KBM-7 (cell line): Measurements from ENCODE around the gene PLCH2.
"Not testable (repeated sequence)": the region's sequence is repeated elsewhere in the genome, so short reads cannot be mapped to it uniquely, and the experiment has no call there.

Experiments
- DNase-seq: peaks from one replicate; pipeline ENCODE4 v3.0.0-alpha.2; 2015
- in situ Hi-C: fragments of 300-500 bp; cut with MboI; formaldehyde crosslinking; loops from 2 replicates; pipeline ENCODE4 v1.14.3; 2020; ENCODE audit warnings: low sequenced_read_pairs, low pct_unique_long_range_greater_than_20kb, mixed read lengths

PLCH2 gene

GRCh38 chr1:2438641-2439040 is 37.4 kb upstream of the PLCH2 start:
- in situ Hi-C loops: no loop called here
- DNase-seq: no peak

DNA sequence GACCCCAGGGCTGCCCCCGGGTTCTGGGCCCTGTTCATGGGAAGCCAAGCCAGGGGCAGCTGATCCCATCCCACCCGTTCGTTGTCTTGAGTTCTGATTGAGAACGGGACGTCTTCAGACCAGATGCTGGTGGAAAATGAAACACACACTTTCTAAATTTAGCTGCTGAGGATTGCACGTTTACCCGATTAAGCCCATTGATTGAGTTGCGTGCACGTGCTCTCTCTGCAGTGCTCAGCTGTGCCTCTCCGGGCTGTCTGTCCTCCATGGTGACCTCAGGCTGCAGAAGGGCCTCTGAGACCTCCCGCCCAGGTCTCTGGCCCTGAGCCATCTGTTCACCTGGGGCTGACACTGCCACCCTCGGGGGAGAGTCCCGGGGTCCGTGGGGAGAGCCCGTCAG is 36.7 kb upstream of the PLCH2 start:
- in situ Hi-C loops: no loop called here
- no peak for DNase-seq

DNA sequence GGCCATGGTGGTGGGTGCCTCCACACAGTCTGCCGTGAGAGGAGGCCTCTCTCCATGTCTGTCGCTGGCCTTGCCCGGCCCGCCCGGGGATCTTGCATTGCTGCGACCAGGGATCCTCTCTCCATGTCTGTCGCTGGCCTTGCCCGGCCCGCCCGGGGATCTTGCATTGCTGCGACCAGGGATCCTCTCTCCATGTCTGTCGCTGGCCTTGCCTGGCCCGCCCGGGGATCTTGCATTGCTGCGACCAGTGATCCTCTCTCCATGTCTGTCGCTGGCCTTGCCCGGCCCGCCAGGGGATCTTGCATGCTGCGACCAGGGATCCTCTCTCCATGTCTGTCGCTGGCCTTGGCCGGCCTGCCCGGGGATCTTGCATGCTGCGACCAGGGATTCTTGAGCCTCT is 35.7 kb upstream of the PLCH2 start:
- in situ Hi-C loops: not testable (repeated sequence)

DNA sequence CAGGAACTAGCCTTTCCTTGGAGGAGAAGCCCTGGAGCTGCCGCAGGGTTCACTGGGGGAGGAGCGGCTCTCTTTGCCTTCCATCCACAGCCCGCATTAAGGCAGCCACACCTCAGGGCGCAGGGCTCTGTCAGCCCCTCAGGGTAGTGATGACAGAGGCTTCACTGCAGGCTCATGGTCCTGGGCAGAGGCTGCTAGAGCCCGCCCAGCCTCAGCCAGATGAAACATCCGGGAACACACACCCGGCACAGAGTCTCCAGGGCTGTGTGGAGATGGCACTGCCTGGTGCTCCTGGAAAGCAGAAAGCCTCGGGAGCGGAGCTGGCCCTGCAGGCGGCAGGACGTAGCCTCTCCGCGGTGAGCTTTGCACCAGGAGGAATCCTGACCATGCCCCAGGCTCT is 34.3 kb upstream of the PLCH2 start:
- no peak for DNase-seq
- in situ Hi-C loops: no loop called here

More for the DNA sequence above, 35.7 kb upstream of the PLCH2 start:
- not testable (repeated sequence) for DNase-seq

- in situ Hi-C loops: no loop called here
- DNase-seq: no peak
These were observed 33.4 kb upstream of the PLCH2 start for GRCh38 chr1:2442661-2443060.

- in situ Hi-C loops: no loop called here
- DNase-seq: no peak
These were observed 32.6 kb upstream of the PLCH2 start for GRCh38 chr1:2443277-2444137.

DNA sequence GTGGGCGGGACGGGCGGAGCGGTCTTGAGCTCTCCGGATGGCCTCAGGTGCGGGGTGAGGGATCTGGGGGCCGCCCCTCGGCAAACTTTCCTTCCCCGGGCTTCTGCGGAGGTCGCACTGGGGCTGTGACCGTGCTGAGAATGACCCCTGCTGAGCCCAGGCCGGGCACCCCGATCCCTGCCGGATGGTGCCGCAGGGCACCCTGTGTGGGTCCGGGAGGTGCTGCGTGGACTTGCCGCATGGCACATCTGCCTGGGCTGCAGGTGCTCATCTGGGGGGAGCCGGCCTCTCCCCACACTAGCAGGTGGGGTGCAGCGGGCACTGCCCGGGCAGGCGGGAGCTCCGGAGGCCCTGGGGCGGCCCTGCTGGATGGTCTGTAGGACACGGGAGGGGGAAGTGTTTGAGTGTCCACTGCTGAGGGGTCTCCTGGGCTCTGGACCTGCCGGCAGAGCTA is 31.9 kb upstream of the PLCH2 start:
- in situ Hi-C loops: no loop called here

DNA sequence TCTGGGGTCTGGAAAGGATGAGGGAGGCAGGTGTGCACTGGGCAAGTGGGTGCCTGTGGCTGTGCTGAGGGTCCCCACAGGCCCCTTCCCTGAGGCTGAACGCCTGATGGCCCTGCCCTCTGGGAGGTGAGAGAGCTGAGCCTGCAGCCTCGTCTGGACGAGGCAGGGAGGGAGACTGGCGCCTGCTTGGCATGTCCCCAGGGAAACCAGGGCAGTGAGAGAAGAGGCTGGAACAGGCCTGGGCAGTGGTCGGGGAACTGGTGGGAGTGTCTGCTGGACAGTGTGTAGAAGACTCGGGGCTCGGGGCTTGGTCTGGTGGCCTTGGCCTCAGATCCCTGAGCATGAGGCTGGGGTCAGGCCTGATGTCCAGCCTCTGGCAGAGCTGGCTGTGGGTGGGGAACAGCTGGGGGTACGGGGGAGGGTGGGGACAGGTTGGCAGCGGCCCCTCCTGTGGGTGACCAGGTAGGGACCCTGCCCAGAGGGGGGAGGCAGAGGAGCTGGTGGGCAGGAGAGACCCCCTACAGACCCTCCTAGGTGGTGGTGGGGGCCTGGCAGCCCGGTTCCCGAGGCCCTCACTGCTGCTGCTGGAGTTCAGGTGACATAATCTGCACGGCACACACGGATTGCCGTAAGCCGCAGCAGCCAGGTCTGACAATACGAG is 30.8 kb upstream of the PLCH2 start:
- DNase-seq: no peak
- in situ Hi-C loops: no loop called here

More for the DNA sequence above, 31.9 kb upstream of the PLCH2 start:
- DNase-seq: no peak

DNA sequence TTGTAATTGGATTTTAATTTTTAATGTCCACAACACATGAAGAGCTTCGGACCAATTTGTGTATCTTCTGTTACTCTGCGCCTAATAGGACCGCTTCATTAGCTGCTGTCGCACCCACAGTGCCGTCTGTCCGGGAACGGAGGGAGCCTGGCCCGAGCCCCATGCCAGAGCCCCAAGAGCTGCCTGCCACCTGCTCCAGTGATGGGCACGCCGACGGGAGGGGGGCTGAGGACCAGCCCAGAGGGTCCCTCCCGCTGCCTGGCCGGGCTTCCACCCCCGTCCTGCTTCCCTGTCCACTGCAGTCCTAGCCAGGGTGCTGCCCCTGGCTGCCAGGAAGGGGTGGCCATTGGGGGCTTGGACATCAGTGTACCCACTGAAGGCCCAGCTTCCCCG is 30.3 kb upstream of the PLCH2 start:
- in situ Hi-C loops: no loop called here
- no peak for DNase-seq

DNA sequence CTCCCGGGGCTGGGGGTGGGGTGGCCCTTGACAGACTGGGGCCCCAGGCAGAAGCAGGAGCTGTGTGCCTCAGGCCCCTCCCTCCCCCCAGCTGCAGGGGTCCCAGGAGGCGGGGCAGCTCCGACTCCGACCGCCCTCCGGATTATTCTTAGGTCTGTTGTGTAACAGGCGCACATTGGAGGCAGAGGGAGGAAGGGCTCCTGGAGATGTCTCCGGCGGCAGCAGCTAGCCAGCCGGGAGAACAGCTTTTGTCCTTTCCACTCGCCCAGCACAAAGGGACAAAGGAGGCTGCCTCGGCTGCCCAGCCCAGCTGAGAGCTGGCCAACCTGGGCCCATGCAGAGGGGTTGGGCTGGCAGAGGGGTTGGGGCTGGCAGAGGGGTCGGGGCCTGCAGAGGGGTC is 29.7 kb upstream of the PLCH2 start:
- no peak for DNase-seq
- in situ Hi-C loops: no loop called here

- no peak for DNase-seq
- in situ Hi-C loops: no loop called here
These were observed 29.2 kb upstream of the PLCH2 start for GRCh38 chr1:2446861-2447260.

- in situ Hi-C loops: no loop called here
- no peak for DNase-seq
These were observed 28.6 kb upstream of the PLCH2 start for GRCh38 chr1:2447276-2448097.

DNA sequence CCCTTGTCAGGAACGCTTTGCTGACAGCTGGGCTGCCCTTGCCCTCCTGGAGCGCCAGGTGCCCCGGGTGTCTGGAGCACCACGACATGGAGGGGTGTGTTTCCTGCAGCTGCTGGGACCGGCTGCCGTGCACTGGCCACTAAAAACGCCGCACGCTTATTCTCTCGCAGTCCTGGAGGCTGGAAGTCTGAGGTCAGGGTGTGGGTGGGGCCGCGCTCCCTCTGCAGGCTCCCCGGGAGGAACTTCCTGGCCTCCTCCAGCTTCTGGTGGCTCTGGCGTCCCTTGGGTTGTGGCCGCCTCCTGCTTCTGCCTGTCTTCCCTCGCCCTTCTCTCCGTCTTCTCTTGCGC is 28.0 kb upstream of the PLCH2 start:
- in situ Hi-C loops: no loop called here
- DNase-seq: no peak

DNA sequence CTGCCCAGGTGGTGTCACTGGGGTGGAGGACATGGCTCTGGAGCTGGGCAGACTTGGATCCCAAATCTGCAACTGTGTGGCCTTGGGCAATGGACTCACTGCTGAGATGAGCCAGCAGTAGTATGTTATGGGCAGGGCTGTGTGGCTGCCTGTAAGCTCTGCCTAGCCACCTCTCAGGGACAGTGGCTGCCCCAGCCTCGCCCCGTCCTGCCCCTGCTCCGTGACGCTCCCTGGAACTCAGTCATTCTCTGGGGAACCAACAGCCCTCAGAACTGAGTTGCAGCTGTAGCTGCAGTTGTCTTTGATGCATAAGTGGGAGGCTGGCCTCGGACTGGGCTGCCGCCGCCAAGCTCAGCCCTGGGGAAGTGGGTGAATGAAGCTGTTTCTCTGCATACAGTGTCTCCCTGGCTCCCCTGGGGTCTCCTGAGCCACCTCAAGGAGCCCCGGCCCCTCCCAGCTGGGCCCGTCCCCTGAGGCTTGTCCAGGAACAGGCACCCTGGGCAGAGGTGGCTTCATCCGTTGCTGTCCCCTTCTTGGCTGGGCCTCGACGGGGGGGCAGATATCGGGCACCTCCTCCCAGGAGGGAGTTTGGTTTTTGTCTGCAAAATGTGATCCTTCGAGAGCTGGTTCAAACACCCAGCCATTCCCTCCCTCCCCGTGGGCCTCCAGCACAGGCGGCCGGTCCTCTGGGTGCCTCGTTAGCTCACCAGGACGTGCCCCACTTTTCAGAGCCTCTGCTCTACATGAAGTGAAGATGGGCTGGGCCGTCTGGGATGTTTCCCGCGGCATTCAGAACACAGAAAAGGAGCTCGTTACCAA is 26.2 kb upstream of the PLCH2 start:
- in situ Hi-C loops: loop anchor here (25.0 kb wide), 1 partner anchor 337 kb away; no protein-coding TSS in a partner anchor
- DNase-seq: no peak

DNA sequence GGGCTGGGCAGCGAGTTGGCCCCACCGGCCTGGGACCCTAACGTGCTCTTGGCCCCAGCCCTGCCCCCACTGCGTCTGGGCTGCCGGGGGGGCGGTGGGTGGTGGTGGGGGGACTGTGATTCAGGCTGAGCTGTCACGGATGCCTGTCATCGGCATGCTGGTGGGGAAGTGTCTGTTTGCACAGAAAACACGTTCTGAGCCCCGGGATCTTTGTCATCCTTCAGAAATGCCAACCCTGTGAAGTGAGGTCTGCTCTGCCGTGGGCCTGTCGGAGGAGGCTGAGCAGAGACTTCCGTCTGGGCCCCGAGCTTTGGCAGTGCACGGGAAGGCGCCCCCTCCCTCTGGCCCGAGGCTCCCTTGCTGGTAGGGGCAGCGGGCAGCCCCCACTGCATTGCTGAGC is 24.3 kb upstream of the PLCH2 start:
- in situ Hi-C loops: loop anchor here (25.0 kb wide), 1 partner anchor 336 kb away; no protein-coding TSS in a partner anchor
- no peak for DNase-seq

DNA sequence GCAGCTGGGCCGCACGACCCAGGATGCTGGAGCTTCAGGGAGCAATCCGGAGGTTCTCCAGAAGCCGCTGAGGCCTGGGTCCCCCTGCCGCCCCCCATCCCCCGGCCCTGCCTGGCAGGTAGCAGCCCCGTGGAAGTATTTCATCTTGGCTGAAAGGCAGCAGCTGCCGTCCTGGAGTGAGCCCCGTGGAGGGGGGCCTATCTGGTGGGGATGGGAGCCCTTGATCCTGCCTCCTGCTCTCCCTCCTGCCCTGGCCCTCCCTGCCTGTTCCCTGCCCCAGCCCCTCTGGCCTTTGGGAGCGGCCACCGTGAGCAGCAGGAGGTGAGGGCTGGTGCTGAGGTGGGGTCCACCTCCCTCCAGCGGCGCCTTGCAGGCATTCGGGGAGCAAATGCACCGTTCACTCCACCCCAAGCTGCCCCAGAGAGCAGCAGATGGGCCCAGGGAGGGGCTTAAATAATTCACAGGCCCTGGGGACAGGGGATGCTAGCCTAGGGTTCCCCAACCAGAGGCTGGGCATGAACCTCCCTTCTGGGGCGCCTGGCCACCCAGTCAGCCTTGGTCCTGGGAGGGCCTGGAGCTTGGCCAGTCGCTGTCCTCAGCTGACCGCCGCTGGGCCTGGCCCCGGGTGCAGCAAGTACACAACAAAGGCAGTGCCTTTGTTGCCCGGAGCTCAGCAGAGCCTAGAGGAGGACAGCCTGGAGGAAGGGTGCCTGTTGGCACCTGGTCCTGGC is 23.7 kb upstream of the PLCH2 start:
- DNase-seq: no peak

GRCh38 chr1:2452932-2453315 is 23.2 kb upstream of the PLCH2 start:
- DNase-seq: no peak
- in situ Hi-C loops: loop anchor here (25.0 kb wide), 1 partner anchor 334 kb away; no protein-coding TSS in a partner anchor

More for the DNA sequence above, 23.7 kb upstream of the PLCH2 start:
- in situ Hi-C loops: loop anchor here (25.0 kb wide), 1 partner anchor 335 kb away; no protein-coding TSS in a partner anchor

GRCh38 chr1:2454227-2454626 is 21.9 kb upstream of the PLCH2 start:
- DNase-seq: no peak
- in situ Hi-C loops: loop anchor here (25.0 kb wide), 1 partner anchor 333 kb away; no protein-coding TSS in a partner anchor
